ENCODE measurements around the gene FTCDNL1.

FTCDNL1 gene

DNA sequence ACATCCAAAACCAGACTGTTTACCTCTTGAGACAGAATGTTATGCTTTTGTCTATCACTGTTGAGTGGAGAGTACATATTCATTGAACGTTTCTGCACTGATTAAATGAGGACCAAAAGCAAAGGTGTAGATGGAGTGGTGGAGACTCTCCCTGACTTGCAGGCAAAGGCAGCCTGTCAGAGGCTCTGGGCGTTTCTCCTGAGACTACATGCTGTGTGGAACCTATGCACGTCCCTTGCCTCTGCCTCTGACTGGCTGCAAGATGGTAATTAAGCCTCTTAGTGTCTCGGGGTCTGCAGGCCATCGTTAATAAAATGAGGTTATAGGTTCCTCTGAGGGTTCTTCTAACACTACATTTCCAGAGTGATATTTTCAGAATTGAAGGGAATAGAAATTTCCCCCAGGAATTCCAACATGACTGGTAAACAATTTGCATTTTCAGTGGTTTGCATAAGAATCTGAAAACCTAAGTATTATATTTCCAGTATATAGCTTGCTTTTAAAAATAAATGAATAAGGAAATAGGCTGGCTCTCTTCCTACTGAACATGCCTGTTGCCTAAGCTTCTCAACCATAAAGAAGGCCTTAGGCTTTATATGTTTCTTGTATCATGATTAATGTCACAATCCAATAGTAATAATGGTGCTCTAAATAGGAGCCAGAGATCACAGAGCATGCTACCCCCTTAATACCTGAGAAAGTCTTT lies 107.4 kb downstream of the FTCDNL1 start:
- no peaks in the 10 kb centered on the region for H3K9me3 Mint-ChIP-seq
- no peaks in the 10 kb centered on the region for H3K36me3 Mint-ChIP-seq (ENCODE audit: insufficient read depth)
- H3K27me3 Mint-ChIP-seq, result peaks cover 47% of the 10 kb centered on the region
- no peak overlapping the region for H3K27ac Mint-ChIP-seq (ENCODE audit: low read depth)
- DNase-seq (ENCODE audit: low spot score in 2 of 2), result no peak
- ATAC-seq (replicated peaks; ENCODE audit: extremely low read depth, poor library complexity, severe bottlenecking), result no peak
- peaks cover 12% of the 10 kb centered on the region for H3K4me1 Mint-ChIP-seq
- H3K4me3 Mint-ChIP-seq, result no peak overlapping the region

DNA sequence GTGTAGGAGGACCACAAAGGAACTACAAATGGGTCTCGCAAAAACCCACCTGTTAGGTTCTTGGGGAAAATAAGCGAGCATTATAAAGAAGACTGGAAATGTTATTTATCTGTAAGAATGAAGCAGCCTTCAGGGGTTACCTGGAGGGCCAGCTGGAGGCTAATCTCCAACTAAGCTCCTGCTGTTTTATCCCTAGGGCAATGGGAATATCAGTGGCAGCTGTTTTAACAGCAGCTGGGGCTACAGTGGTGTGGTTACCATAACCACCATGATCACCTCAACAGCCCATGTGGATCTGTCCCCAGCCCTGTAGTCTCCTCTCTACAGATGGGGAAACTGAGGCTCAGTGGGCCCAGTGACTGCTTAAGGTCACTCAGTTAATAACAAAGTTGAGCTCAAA lies 108.1 kb downstream of the FTCDNL1 start:
- no peaks in the 10 kb centered on the region for H3K36me3 Mint-ChIP-seq (ENCODE audit: insufficient read depth)
- no peak overlapping the region for H3K27ac Mint-ChIP-seq (ENCODE audit: low read depth)
- no peak overlapping the region for H3K4me3 Mint-ChIP-seq
- peaks cover 12% of the 10 kb centered on the region for H3K4me1 Mint-ChIP-seq
- no peak for ATAC-seq (replicated peaks; ENCODE audit: extremely low read depth, poor library complexity, severe bottlenecking)
- peaks cover 50% of the 10 kb centered on the region for H3K27me3 Mint-ChIP-seq
- no peak for DNase-seq (ENCODE audit: low spot score in 2 of 2)
- H3K9me3 Mint-ChIP-seq, result no peaks in the 10 kb centered on the region

DNA sequence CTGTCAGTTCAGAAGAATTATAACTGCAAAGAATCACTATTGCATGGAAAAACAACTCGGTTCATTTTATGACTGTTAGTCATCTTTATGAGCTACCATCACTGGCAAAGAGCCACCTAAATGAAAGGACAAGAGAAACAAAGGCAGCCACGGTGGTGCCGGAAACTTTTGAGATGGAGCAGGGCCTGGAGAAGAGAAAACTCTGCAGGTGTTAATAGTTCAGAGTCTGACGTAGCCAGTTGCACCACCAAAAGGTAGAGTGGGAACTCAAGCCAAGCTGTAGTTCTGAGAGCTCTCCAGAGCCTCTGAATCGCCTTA lies 110.9 kb downstream of the FTCDNL1 start:
- DNase-seq (ENCODE audit: low spot score in 2 of 2) (no peak), ATAC-seq (replicated peaks; ENCODE audit: extremely low read depth, poor library complexity, severe bottlenecking) (no peak)
- Mint-ChIP-seq H3K4me3 (no peak overlapping the region), H3K27ac (ENCODE audit: low read depth) (no peak overlapping the region), H3K27me3 (peaks cover 46% of the 10 kb centered on the region), H3K4me1 (peaks cover 12% of the 10 kb centered on the region), H3K9me3 (no peaks in the 10 kb centered on the region), H3K36me3 (ENCODE audit: insufficient read depth) (no peaks in the 10 kb centered on the region)

DNA sequence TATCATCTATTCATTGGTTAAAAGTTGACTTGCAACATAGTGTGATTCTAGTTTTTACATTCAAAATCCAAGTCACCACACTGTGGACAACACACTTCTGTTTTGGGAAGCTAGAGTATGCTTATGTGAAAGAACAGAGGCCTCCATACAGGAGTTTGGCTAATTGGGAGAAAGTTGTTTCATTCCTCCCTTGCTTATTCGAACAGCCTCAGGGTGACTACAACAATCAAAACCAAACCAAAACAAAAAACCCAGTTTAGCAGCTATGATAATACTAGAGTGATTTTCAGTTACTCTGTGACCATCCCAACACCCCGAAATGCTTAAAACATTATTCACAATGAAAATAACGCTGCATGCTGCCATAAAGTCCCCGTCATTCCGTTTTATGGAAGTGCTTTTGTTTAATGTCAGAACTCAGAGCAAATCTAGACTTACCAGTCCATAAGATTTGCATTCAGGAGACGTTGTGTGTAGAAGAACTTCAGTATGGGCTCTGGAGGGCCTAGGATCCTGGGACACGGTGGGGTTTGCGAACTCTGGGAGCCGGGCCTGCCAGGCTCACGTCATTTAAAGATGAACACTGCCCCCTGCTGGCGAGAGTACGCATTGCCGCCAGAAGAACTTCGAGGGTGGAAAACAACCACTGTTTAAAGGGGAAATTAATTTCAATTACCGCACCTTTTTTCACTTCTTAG lies 111.4 kb downstream of the FTCDNL1 start:
- Mint-ChIP-seq H3K4me1 (peaks cover 12% of the 10 kb centered on the region), H3K9me3 (no peaks in the 10 kb centered on the region), H3K27me3 (peaks cover 46% of the 10 kb centered on the region), H3K4me3 (no peak overlapping the region), H3K36me3 (ENCODE audit: insufficient read depth) (no peaks in the 10 kb centered on the region), H3K27ac (ENCODE audit: low read depth) (no peak overlapping the region)
- ATAC-seq (replicated peaks; ENCODE audit: extremely low read depth, poor library complexity, severe bottlenecking) (no peak), DNase-seq (ENCODE audit: low spot score in 2 of 2) (peak; percentile 23 to 54)

DNA sequence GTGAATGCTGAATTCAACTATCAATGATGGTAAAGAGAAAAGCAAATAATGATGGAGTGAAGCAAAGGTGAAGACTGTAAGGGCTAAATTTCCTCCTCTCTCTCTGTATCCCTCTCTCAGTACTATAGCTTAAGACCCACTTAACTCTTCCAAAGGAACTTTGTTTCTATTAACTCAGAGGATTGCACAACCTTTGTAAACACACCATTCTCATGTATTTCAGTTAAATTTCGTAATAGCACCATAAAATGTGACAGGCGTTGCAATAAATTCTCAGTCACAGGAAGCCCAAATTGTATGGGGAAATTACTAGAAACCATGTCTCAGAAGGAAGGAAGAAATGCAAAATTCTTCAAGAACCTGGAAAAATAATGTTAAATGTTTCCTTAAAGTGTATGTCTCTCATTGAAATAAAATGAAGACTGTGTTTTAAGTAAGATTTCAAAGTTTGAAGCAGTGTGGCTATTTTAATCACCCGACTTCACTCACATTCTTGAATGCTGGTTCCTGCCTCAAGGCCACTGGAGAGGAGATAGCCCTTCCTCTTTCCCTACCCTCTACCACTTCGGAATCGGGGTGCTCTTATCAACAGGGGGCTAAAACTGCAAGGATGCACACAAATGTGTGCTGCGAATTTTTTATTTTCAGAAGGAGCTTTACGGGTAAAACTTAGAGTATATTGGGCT lies 112.1 kb downstream of the FTCDNL1 start:
- no peaks in the 10 kb centered on the region for H3K9me3 Mint-ChIP-seq
- H3K4me3 Mint-ChIP-seq, result no peak overlapping the region
- ATAC-seq (replicated peaks; ENCODE audit: extremely low read depth, poor library complexity, severe bottlenecking), result no peak
- no peak overlapping the region for H3K27ac Mint-ChIP-seq (ENCODE audit: low read depth)
- DNase-seq (ENCODE audit: low spot score in 2 of 2), result no peak
- peaks cover 12% of the 10 kb centered on the region for H3K4me1 Mint-ChIP-seq
- H3K27me3 Mint-ChIP-seq, result peaks cover 46% of the 10 kb centered on the region
- no peaks in the 10 kb centered on the region for H3K36me3 Mint-ChIP-seq (ENCODE audit: insufficient read depth)

DNA sequence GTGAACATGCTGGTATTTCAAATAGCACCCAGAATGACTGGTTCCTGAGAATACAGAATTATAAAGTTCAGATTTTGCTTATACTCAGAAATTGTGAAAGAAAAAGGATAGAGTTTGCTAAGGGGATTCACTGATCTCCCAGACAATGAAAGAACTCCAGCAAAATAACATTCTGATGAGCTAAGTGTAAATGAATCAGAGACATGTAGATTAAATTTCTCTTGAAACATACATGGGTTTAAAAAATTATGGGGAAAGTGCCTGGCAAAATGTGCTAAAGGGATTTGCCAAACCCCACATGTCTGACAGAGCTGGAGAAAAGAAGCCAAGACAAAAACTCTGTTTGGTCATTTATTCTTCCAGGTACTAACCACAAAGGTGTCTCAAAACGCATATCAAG lies 116.3 kb downstream of the FTCDNL1 start:
- Mint-ChIP-seq H3K27me3 (peaks cover 39% of the 10 kb centered on the region), H3K36me3 (ENCODE audit: insufficient read depth) (no peaks in the 10 kb centered on the region), H3K27ac (ENCODE audit: low read depth) (no peak overlapping the region), H3K4me3 (no peak overlapping the region), H3K9me3 (no peaks in the 10 kb centered on the region), H3K4me1 (peaks cover 9% of the 10 kb centered on the region)
- DNase-seq (ENCODE audit: low spot score in 2 of 2) (no peak), ATAC-seq (replicated peaks; ENCODE audit: extremely low read depth, poor library complexity, severe bottlenecking) (no peak)

DNA sequence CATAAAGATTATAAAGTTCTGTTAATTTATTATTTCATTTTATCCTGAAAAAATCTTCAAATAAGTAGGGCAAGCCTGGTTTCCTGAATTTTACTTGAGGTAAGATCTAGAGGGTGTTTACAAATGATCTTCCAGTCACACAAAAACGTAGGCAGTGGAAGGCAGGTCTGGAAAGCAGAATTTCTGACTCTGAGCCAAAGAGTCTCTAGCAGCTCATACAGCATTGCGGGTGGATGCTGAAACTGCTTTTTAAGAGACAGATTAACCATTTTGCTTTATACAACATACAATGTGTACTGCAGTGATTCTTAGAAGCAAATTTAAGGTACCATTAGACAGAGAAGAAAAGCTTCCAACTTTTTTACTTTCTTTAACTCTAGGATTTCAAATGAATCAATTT lies 117.0 kb downstream of the FTCDNL1 start:
- no peak for DNase-seq (ENCODE audit: low spot score in 2 of 2)
- Mint-ChIP-seq H3K27ac (ENCODE audit: low read depth) (no peak overlapping the region), H3K9me3 (no peaks in the 10 kb centered on the region), H3K4me1 (peaks cover 2% of the 10 kb centered on the region), H3K36me3 (ENCODE audit: insufficient read depth) (no peaks in the 10 kb centered on the region), H3K4me3 (no peak overlapping the region), H3K27me3 (peaks cover 39% of the 10 kb centered on the region)
- ATAC-seq (replicated peaks; ENCODE audit: extremely low read depth, poor library complexity, severe bottlenecking), result no peak

DNA sequence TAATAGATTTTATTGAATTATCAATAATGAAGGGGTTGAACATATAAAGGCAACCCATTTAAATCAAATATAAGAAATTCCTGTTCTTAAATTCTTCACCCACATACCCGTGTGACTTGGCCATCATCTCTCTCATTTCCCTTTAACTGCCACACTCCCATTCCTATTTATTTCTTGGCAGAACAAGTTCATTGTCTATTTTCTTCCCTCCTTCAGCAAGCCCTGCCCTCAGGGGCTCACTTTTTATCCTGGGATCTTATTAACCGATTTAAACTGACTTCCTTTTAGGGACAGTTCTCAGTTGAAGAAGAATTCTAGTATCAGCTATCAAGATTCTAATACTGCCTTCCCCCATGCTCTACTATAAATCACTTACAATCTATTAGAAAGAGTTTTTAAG lies 123.2 kb downstream of the FTCDNL1 start:
- Mint-ChIP-seq H3K27ac (ENCODE audit: low read depth) (no peak overlapping the region), H3K36me3 (ENCODE audit: insufficient read depth) (no peaks in the 10 kb centered on the region), H3K9me3 (no peaks in the 10 kb centered on the region), H3K4me1 (no peaks in the 10 kb centered on the region), H3K27me3 (peaks cover 73% of the 10 kb centered on the region), H3K4me3 (no peak overlapping the region)
- ATAC-seq (replicated peaks; ENCODE audit: extremely low read depth, poor library complexity, severe bottlenecking), result no peak
- DNase-seq (ENCODE audit: low spot score in 2 of 2), result no peak

DNA sequence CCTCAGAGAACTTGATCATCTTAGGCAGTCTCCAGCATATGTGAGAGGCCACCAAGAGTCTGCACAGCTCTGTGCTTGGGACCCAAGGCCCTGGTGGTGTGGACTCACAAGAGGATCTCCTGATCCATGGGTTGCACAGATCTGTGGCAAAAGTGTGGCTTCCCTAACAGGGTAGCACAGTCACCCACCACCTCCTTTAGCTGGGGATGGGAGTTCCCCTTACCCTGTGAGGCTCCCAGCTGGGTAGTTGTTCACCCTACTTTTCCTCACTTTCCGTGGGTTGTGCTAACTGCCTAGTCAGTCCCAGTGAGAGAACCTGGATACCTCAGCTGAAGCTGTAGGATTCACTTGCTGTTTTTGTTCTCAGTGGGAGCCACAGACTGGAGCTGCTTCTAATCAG lies 123.7 kb downstream of the FTCDNL1 start:
- Mint-ChIP-seq H3K9me3 (no peaks in the 10 kb centered on the region), H3K4me3 (no peak overlapping the region), H3K27me3 (peaks cover 78% of the 10 kb centered on the region), H3K36me3 (ENCODE audit: insufficient read depth) (no peaks in the 10 kb centered on the region), H3K27ac (ENCODE audit: low read depth) (no peak overlapping the region), H3K4me1 (no peaks in the 10 kb centered on the region)
- ATAC-seq (replicated peaks; ENCODE audit: extremely low read depth, poor library complexity, severe bottlenecking) (no peak), DNase-seq (ENCODE audit: low spot score in 2 of 2) (no peak)

DNA sequence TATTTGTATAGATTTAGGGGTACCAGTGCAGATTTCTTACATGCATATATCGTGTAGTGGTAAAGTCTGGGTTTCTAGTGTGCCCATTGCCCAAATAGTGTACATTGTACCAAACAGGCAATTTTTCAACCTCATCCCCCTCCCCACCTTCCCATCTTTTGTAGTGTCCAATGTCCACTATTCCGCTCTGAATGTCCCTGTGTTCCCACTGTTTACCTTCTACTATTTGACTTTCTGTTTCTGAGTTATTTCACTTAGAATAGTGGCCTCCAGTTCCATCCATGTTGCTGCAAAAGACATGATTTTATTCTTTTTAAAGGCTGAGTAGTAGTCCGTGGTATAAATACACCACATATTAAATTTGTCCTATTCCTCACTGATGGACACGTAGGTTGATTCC lies 132.9 kb downstream of the FTCDNL1 start:
- no peak for DNase-seq (ENCODE audit: low spot score in 2 of 2)
- H3K27me3 Mint-ChIP-seq, result peaks cover 21% of the 10 kb centered on the region
- no peaks in the 10 kb centered on the region for H3K9me3 Mint-ChIP-seq
- H3K36me3 Mint-ChIP-seq (ENCODE audit: insufficient read depth), result no peaks in the 10 kb centered on the region
- no peak overlapping the region for H3K4me3 Mint-ChIP-seq
- no peak for ATAC-seq (replicated peaks; ENCODE audit: extremely low read depth, poor library complexity, severe bottlenecking)
- H3K4me1 Mint-ChIP-seq, result no peaks in the 10 kb centered on the region
- no peak overlapping the region for H3K27ac Mint-ChIP-seq (ENCODE audit: low read depth)

DNA sequence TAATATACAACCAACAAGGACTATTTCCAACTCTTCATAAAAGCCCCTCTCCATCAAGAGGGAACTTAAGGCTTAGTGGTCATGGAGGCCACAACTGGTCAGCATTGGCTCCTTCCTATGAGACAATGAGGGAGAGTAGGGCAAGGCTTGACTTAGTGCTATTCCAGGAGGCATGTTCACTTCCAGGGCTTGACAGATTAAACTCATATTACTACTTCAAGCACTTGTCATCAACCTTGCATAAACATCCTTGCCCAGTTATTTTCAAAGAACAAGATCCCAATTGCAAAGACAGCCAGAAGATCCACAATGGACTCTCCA lies 133.4 kb downstream of the FTCDNL1 start:
- no peak for ATAC-seq (replicated peaks; ENCODE audit: extremely low read depth, poor library complexity, severe bottlenecking)
- no peaks in the 10 kb centered on the region for H3K9me3 Mint-ChIP-seq
- H3K36me3 Mint-ChIP-seq (ENCODE audit: insufficient read depth), result no peaks in the 10 kb centered on the region
- H3K4me1 Mint-ChIP-seq, result no peaks in the 10 kb centered on the region
- no peak overlapping the region for H3K4me3 Mint-ChIP-seq
- peaks cover 15% of the 10 kb centered on the region for H3K27me3 Mint-ChIP-seq
- no peak for DNase-seq (ENCODE audit: low spot score in 2 of 2)
- H3K27ac Mint-ChIP-seq (ENCODE audit: low read depth), result no peak overlapping the region

DNA sequence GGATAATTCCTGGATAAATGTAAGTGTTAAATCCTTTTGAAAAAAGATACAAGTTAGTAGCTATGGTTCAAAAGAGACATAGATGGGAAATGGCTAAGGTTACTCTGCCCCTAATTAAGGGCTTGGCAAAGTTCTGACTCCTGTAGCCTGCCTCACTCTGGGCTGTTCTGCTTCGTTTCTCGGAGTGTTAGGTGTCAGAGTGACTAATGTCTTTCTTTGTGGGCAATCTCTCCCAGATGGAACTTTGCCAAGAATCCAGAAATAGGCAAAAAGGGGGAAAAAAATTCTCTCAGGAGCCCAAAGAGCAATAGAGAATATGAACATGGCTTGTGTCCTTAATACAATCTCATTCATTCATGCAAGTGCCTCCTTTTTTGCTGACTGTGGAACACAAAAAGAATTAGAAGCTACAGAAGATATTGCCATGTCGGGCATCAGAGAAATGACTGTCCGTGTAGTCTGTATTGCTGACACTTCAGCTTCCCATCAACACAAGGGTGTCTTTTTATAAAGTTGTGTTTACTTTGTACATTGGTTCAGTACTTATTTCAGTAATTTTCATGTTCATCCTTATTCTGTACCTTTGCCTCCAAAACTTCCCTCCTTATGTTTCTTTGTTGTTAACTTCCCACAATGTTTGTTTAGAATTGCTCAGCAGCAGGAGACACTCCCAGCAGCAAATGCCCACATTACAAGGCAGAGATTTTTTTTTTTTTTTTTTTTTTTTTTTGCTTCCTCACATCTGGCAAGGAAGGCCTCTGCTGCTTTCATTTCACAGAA lies 134.0 kb downstream of the FTCDNL1 start:
- H3K36me3 Mint-ChIP-seq (ENCODE audit: insufficient read depth), result no peaks in the 10 kb centered on the region
- H3K4me1 Mint-ChIP-seq, result no peaks in the 10 kb centered on the region
- peaks cover 10% of the 10 kb centered on the region for H3K27me3 Mint-ChIP-seq
- no peak for ATAC-seq (replicated peaks; ENCODE audit: extremely low read depth, poor library complexity, severe bottlenecking)
- H3K9me3 Mint-ChIP-seq, result no peaks in the 10 kb centered on the region
- H3K27ac Mint-ChIP-seq (ENCODE audit: low read depth), result no peak overlapping the region
- no peak for DNase-seq (ENCODE audit: low spot score in 2 of 2)
- no peak overlapping the region for H3K4me3 Mint-ChIP-seq
